Large intestine (tissue), 3 donors: ENCODE measurements around the gene RNF126. TPM values are rescaled to one million over a fixed set of nuclear protein-coding genes. Genes with fewer than 3 reads are reported as not detected.
"Not testable (repeated sequence)": the region's sequence is repeated elsewhere in the genome, so short reads cannot be mapped to it uniquely, and the experiment has no call there.

Experiments
- DNase-seq, 2 donors: peaks; one replicate each; pipeline versions ENCODE4 v3.0.0 to v3.0.0-alpha.2; 2013
- H3K27ac ChIP-seq: one replicate; pipeline ENCODE4 v1.5.1; 2013; ENCODE audit warnings: low read length
- H3K27me3 ChIP-seq: 2 replicates; pipeline ENCODE4 v1.6.1; 2013; ENCODE audit warnings: low read length; ENCODE audit not compliant: control insufficient read depth, insufficient read depth
- H3K36me3 ChIP-seq: 2 replicates; pipeline ENCODE4 v1.6.1; 2013; ENCODE audit warnings: low read length; ENCODE audit not compliant: control insufficient read depth, insufficient read depth
- H3K4me1 ChIP-seq: one replicate; pipeline ENCODE4 v1.6.1; 2013; ENCODE audit warnings: low read length; ENCODE audit not compliant: control insufficient read depth, insufficient read depth
- H3K4me3 ChIP-seq: one replicate; pipeline ENCODE4 v1.5.1; 2013; ENCODE audit warnings: low read length
- H3K9me3 ChIP-seq: one replicate; pipeline ENCODE4 v1.6.1; 2013; ENCODE audit warnings: mild to moderate bottlenecking, low read depth, low read length, moderate library complexity; ENCODE audit not compliant: control insufficient read depth
- WGBS: methylation state at CpG from one replicate; pipeline ENCODE4 v1.1.5; 2013; ENCODE audit warnings: low lambda C conversion rate; ENCODE audit not compliant: insufficient coverage; 5-methylcytosine and 5-hydroxymethylcytosine counted together
- polyA plus RNA-seq: library from polyadenylated mRNA; unstranded; fragments of 120-200 nt; gene quantifications from one replicate; pipeline ENCODE4 v1.2.1, GENCODE V29; 2013

The RNF126 gene
- polyA plus RNA-seq, 1 donor: 41.4 TPM

- Histone ChIP-seq H3K27me3 (no peaks in the 10 kb centered on the region), H3K4me1 (peaks cover 2% of the 10 kb centered on the region), H3K36me3 (peaks cover 52% of the 10 kb centered on the region), H3K9me3 (peaks cover 7% of the 10 kb centered on the region), H3K27ac (no peak overlapping the region), H3K4me3 (no peak overlapping the region)
- DNase-seq: no peak
- WGBS: 89% methylated on average over 3 of the region's 5 CpGs
Measured at GRCh38 chr19:625257-625656, 37.8 kb downstream of the RNF126 start.

- no peaks in the 10 kb centered on the region for H3K27me3 ChIP-seq
- no peak overlapping the region for H3K27ac ChIP-seq
- H3K9me3 ChIP-seq: peaks cover 4% of the 10 kb centered on the region
- no CpG with 5 or more reads among the region's 24 CpGs for WGBS
- no peak for DNase-seq
- H3K36me3 ChIP-seq: peaks cover 55% of the 10 kb centered on the region
- no peak overlapping the region for H3K4me3 ChIP-seq
- no peaks in the 10 kb centered on the region for H3K4me1 ChIP-seq
Measured at GRCh38 chr19:624433-625109, 38.4 kb downstream of the RNF126 start.

- DNase-seq: no peak
- no peaks in the 10 kb centered on the region for H3K4me1 ChIP-seq
- H3K4me3 ChIP-seq: no peak overlapping the region
- no peak overlapping the region for H3K27ac ChIP-seq
- no peaks in the 10 kb centered on the region for H3K27me3 ChIP-seq
- H3K9me3 ChIP-seq: peaks cover 4% of the 10 kb centered on the region
- peaks cover 55% of the 10 kb centered on the region for H3K36me3 ChIP-seq
- 80% methylated on average over 2 of the region's 24 CpGs for WGBS
Measured at GRCh38 chr19:623974-624373, 39.0 kb downstream of the RNF126 start.

- Histone ChIP-seq H3K9me3 (peaks cover 4% of the 10 kb centered on the region), H3K36me3 (peaks cover 55% of the 10 kb centered on the region), H3K4me3 (no peak overlapping the region), H3K27me3 (no peaks in the 10 kb centered on the region), H3K4me1 (no peaks in the 10 kb centered on the region), H3K27ac (no peak overlapping the region)
- WGBS: no CpG with 5 or more reads among the region's 44 CpGs
- DNase-seq: no peak
Measured at GRCh38 chr19:623175-623916, 39.7 kb downstream of the RNF126 start.

- no peak overlapping the region for H3K27ac ChIP-seq
Measured at GRCh38 chr19:622666-623065, 40.3 kb downstream of the RNF126 start.

GRCh38 chr19:621819-622218, 41.2 kb downstream of the RNF126 start:
- Histone ChIP-seq H3K27me3 (no peaks in the 10 kb centered on the region), H3K4me3 (no peak overlapping the region), H3K4me1 (no peaks in the 10 kb centered on the region), H3K27ac (no peak overlapping the region), H3K9me3 (peaks cover 4% of the 10 kb centered on the region), H3K36me3 (peaks cover 57% of the 10 kb centered on the region)
- no CpG with 5 or more reads among the region's 24 CpGs for WGBS
- no peak for DNase-seq

More at GRCh38 chr19:622666-623065, 40.3 kb downstream of the RNF126 start:
- no peaks in the 10 kb centered on the region for H3K27me3 ChIP-seq
- DNase-seq: no peak
- no peak overlapping the region for H3K4me3 ChIP-seq
- peaks cover 4% of the 10 kb centered on the region for H3K9me3 ChIP-seq
- peaks cover 54% of the 10 kb centered on the region for H3K36me3 ChIP-seq
- WGBS: no CpG with 5 or more reads among the region's 37 CpGs
- H3K4me1 ChIP-seq: no peaks in the 10 kb centered on the region

- not testable (repeated sequence) for H3K4me1 ChIP-seq, DNase-seq, H3K27ac ChIP-seq, H3K27me3 ChIP-seq, H3K4me3 ChIP-seq, H3K9me3 ChIP-seq
- no CpG with 5 or more reads among the region's 48 CpGs for WGBS
- H3K36me3 ChIP-seq: peaks cover 57% of the 10 kb centered on the region
Measured at GRCh38 chr19:621191-621590, 41.8 kb downstream of the RNF126 start.

- peaks cover 4% of the 10 kb centered on the region for H3K27me3 ChIP-seq
- DNase-seq: no peak
- peaks cover 56% of the 10 kb centered on the region for H3K36me3 ChIP-seq
- WGBS: no CpG with 5 or more reads among the region's 51 CpGs
- H3K4me3 ChIP-seq: no peak overlapping the region
- H3K27ac ChIP-seq: no peak overlapping the region
- H3K9me3 ChIP-seq: peaks cover 4% of the 10 kb centered on the region
- H3K4me1 ChIP-seq: peaks cover 4% of the 10 kb centered on the region
Measured at GRCh38 chr19:620166-620862, 42.7 kb downstream of the RNF126 start.

- no CpG with 5 or more reads among the region's 47 CpGs for WGBS
- H3K9me3 ChIP-seq: peaks cover 4% of the 10 kb centered on the region
- no peak overlapping the region for H3K4me3 ChIP-seq
- no peak overlapping the region for H3K27ac ChIP-seq
- peaks cover 4% of the 10 kb centered on the region for H3K4me1 ChIP-seq
- DNase-seq: no peak
- H3K27me3 ChIP-seq: peaks cover 4% of the 10 kb centered on the region
- H3K36me3 ChIP-seq: peaks cover 47% of the 10 kb centered on the region
Measured at GRCh38 chr19:619286-620002, 43.6 kb downstream of the RNF126 start.

GRCh38 chr19:618674-619285, 44.2 kb downstream of the RNF126 start:
- WGBS: no CpG with 5 or more reads among the region's 27 CpGs
- Histone ChIP-seq H3K36me3 (peaks cover 42% of the 10 kb centered on the region), H3K27ac (no peak overlapping the region), H3K4me1 (peaks cover 4% of the 10 kb centered on the region), H3K4me3 (no peak overlapping the region), H3K27me3 (peaks cover 4% of the 10 kb centered on the region), H3K9me3 (peaks cover 4% of the 10 kb centered on the region)
- no peak for DNase-seq
